Measurements from ENCODE around the gene NXN.

The NXN gene

DNA sequence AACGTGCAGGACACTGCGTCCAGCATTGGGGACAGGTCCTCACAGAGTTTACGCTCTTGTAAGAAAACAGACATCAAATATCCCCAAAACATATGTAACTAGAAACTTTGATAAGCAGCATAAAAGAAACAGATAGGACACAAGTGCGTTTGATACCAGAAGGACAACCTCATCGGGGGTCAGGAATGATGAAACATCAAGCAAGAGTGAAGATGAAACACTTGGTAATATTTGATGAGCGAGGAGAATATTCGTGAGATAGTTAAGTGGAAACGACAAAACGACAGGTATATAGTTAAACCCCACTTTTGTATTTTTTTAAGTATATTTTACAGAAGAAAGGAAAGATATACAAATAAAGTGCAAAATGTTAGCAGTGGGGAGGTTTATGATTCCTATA, 55.9 kb downstream of the NXN start:
- TF ChIP-seq, protein P1, sequence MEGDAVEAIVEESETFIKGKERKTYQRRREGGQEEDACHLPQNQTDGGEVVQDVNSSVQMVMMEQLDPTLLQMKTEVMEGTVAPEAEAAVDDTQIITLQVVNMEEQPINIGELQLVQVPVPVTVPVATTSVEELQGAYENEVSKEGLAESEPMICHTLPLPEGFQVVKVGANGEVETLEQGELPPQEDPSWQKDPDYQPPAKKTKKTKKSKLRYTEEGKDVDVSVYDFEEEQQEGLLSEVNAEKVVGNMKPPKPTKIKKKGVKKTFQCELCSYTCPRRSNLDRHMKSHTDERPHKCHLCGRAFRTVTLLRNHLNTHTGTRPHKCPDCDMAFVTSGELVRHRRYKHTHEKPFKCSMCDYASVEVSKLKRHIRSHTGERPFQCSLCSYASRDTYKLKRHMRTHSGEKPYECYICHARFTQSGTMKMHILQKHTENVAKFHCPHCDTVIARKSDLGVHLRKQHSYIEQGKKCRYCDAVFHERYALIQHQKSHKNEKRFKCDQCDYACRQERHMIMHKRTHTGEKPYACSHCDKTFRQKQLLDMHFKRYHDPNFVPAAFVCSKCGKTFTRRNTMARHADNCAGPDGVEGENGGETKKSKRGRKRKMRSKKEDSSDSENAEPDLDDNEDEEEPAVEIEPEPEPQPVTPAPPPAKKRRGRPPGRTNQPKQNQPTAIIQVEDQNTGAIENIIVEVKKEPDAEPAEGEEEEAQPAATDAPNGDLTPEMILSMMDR (IDR thresholded peaks at IDR 0.05; ENCODE audit: low read depth, low read length) = no peak
- no peak overlapping the region for H3K4me3 ChIP-seq (ENCODE audit: low read depth, low read length)

DNA sequence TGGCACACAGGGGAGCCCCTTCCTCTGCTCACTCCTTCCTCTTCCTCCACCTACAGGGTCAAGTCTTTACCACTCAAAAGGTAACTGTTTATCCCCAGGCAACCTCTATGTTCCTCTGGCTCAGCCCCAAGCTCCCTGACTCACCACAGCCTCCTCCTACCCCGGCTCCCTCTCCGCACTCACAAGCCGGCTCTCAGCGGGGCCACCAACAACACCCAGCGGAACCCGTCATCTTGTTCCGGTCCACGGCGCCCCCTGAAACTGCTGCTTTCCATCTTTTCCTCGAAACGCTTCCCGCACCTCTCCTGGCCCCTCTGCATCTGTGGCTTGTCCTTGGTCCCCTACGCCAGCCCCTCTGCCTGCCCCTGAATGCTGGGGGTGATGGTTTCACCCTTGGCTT, 58.4 kb downstream of the NXN start:
- no peak overlapping the region for H3K4me3 ChIP-seq (ENCODE audit: low read depth, low read length)
- TF ChIP-seq, protein P1 (IDR thresholded peaks at IDR 0.05; ENCODE audit: low read depth, low read length) = no peak

DNA sequence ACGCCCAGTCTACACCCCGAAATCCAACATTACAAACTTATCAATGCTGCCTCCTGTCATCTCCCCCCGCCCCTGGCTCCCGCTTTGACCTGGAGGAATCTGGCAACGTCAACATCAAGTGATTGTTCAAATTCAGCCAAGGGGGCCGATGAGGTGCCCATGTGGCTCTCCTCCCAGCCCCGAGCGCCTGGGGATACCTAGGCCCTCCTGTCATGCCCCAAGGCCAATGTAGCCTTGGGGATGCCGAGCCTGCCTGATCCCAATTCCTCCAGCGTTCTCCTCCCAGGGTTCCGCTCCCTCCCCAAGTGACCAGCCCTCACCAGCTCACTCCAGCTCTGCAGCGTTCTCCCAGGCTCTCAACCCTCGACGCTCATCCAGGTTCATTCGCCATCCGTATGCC, 59.4 kb downstream of the NXN start:
- TF ChIP-seq, protein P1 (IDR thresholded peaks at IDR 0.05; ENCODE audit: low read depth, low read length) = no peak
- no peak overlapping the region for H3K4me3 ChIP-seq (ENCODE audit: low read depth, low read length)

DNA sequence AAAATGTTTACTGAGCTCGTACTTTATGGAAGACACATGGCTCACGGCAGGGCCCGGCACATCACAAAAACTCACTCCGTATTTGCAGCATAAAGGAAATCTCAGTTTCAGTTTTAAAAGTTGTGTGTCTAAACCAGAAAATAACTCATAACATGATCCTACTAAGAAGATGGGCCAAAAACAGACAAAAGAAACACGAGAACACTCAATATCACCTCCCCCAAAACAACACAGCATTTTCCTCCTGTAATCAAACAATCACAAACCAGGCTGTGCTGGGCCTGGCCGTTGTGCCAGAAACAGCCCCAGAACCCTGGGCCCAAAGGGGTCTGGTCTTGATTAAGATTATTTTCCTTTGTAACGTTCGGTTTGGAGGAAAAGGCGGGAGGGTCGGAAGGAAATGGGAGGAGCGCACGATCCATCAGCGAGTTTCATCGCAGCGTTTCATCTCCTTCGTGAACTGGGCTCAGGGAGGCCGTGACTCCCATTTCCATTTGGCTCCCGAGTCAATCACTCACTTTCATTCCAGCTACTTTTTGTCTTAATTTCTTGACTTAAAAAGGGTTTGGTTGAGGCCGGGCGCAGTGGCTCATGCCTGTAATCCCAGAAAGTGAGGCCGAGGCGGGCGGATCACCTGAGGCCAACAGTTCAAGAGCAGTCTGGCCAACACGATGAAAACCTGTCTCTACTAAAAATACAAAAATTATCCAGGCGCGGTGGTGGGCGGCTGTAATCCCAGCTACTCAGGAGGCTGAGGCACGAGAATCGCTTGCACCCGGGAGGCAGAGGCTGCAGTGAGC, 61.4 kb downstream of the NXN start:
- TF ChIP-seq, protein P1 (IDR thresholded peaks at IDR 0.05; ENCODE audit: low read depth, low read length) = no peak
- H3K4me3 ChIP-seq (ENCODE audit: low read depth, low read length) = no peak overlapping the region

DNA sequence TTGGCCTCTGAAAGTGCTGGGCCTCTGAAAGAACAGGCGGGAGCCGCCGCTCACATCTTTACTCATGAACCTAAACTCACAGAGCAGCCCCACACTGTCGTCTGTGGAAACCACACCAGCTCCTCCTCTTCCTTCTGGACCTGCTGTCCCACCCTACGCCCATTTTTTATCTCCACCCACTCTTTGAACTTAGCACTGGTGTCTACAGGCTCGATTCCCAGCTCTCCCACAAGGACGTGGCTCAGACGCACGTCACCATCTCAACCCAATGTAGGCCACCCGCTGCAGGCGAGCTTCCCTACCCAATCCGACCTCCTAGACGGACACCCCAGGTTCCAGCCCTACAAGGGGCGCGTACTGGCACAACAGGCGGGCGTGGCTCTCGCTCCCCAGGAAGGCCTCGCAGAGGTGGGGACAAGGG, 62.2 kb downstream of the NXN start:
- TF ChIP-seq, protein P1 (IDR thresholded peaks at IDR 0.05; ENCODE audit: low read depth, low read length) = no peak
- no peak overlapping the region for H3K4me3 ChIP-seq (ENCODE audit: low read depth, low read length)

DNA sequence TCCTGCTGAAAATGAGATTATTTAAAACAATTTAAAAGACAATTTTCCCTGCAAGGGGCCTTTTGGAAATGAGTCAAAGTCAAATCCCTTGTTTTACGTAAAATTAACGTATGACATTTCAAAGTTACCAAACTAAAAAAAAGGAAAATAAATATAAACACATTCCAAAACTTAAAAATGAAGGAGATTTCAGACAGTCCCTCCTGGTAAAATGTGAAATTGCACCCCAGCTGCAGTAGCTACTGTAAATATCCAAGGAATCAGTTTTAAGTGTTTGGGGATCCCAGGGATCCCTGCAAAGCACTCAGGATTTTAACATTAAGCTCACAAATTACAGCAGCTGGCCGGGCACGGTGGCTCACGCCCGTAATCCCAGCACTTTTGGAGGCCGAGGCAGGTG, 63.3 kb downstream of the NXN start:
- no peak overlapping the region for H3K4me3 ChIP-seq (ENCODE audit: low read depth, low read length)
- TF ChIP-seq, protein P1 (IDR thresholded peaks at IDR 0.05; ENCODE audit: low read depth, low read length) = no peak

DNA sequence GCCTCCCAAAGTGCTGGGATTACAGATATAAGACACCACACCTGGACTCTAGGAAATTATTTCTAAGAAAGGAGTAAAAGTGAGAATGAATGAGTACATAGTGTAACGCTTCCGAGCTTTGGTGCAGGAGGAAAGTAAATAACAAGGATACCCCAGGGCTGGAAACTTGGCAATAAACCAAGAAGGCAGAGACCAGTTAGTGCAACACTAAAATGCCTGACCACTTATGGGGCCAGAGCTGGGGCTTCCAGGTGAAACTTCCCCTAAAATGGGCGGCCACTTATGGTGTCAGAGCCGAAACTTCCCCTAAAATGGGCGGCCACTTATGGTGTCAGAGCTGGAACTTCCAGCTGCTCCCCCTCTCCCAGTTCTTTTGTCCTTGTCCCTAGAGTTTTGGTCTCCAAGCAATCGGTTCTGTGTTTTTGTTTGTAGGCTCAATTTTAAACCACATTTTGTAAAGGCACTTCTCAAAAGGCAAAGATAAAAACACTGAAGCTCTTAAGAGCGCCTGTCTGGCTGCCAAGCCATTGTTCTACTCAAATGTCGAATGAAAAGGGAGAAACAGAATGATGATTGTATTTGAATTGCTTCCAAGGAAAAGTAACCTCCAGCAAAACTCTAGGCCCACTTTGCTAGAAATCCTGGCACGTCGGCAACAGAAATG, 63.9 kb downstream of the NXN start:
- TF ChIP-seq, protein P1 (IDR thresholded peaks at IDR 0.05; ENCODE audit: low read depth, low read length) = no peak

More for the DNA sequence above, 63.9 kb downstream of the NXN start:
- no peak overlapping the region for H3K4me3 ChIP-seq (ENCODE audit: low read depth, low read length)

All from WI38 (cell line).